Heart right ventricle (tissue), 16 donors: Measurements from ENCODE around the gene STXBP3. TPM values are rescaled to one million over a fixed set of nuclear protein-coding genes. Genes with fewer than 3 reads are reported as not detected.

ENCODE experiments used
- ATAC-seq, 8 donors: fragments of 200-7000 bp; cut with Tn5 transposase; one replicate each; pipeline ENCODE4 v1.9.1; 2020; ENCODE audit warnings: mild to moderate bottlenecking in 8 of 8, moderate library complexity in 8 of 8, moderate number of reproducible peaks in 1 of 8
- DNase-seq, 2 donors: peaks; one replicate each; pipeline ENCODE4 v3.0.0-alpha.2; 2020
- H3K27ac ChIP-seq, 10 donors: fragments of 200-600 bp; sonication (generic) in 2 of 10; one replicate each; pipeline versions ENCODE4 v1.5.0 to v1.8.0; 2020 to 2022; ENCODE audit warnings: mild to moderate bottlenecking in 3 of 10
- H3K27me3 ChIP-seq, 7 donors: fragments of 200-600 bp; one replicate each; pipeline ENCODE4 v1.8.0; 2021 to 2022; ENCODE audit warnings: mild to moderate bottlenecking in 2 of 7
- H3K36me3 ChIP-seq, 9 donors: fragments of 200-600 bp; sonication (generic) in 1 of 9; one replicate each; pipeline versions ENCODE4 v1.5.0 to v1.8.0; 2020 to 2022; ENCODE audit warnings: mild to moderate bottlenecking in 2 of 9
- H3K4me1 ChIP-seq, 9 donors: fragments of 200-600 bp; sonication (generic) in 1 of 9; one replicate each; pipeline versions ENCODE4 v1.5.0 to v1.8.0; 2020 to 2022; ENCODE audit warnings: mild to moderate bottlenecking in 4 of 9
- H3K4me3 ChIP-seq, 10 donors: fragments of 200-600 bp; sonication (generic) in 2 of 10; one replicate each; pipeline versions ENCODE4 v1.5.0 to v1.8.0; 2020 to 2022; ENCODE audit warnings: mild to moderate bottlenecking in 7 of 10, moderate library complexity in 2 of 10
- H3K9me3 ChIP-seq, 11 donors: fragments of 200-600 bp in 10 of 11; sonication (generic) in 2 of 11; one replicate each; pipeline versions ENCODE4 v1.5.0 to v1.8.0; 2013 to 2022; ENCODE audit warnings: mild to moderate bottlenecking in 2 of 11, control low read depth in 1 of 11, moderate library complexity in 1 of 11
- WGBS, 2 donors: extraction: QIAGEN DNeasy Blood & Tissue Kit; methylation state at CpG; one replicate each; pipeline ENCODE4 v1.1.7; 2013; ENCODE audit warnings: inconsistent platforms in 1 of 2; 5-methylcytosine and 5-hydroxymethylcytosine counted together
- intact Hi-C, 10 donors: fragments of 100-400 bp; cut with DNase I; formaldehyde crosslinking; loops; one replicate each; pipeline versions ENCODE4 v1.11.1 to v1.14.2; 2022
- polyA plus RNA-seq, 2 donors: library from polyadenylated mRNA; stranded (reverse); fragments of 200-250 nt; gene quantifications; one replicate each; pipeline ENCODE4 v1.2.3, GENCODE V29; 2013
- total RNA-seq, 10 donors: library from RNA; stranded (reverse); fragmentation: NEBNext Ultra II Directional in 3 of 10; extraction: Animal tissue kit (Norgen Biotek cat#: 25700) in 3 of 10; gene quantifications; one replicate each; pipeline versions ENCODE4 v1.2.1 to v1.2.4, GENCODE V29; 2021 to 2023
- TF ChIP-seq, protein P1 (sequence below), 9 donors: fragments of 200-600 bp; sonication (generic) in 2 of 9; IDR thresholded peaks; one replicate each; pipeline versions ENCODE4 v1.5.0 to v1.8.0; 2021 to 2022; ENCODE audit warnings: antibody characterized with exemption in 9 of 9, mild to moderate bottlenecking in 5 of 9, moderate library complexity in 1 of 9
- donor health status: Arrhythmogenic right ventricular cardiomyopathy.
- donor health status: ischemic (EF 13 %, LVEDD 7.1; RV severe dilation, severe dysfunction).
- donor health status: healthy with polysubstance abuse.
- donor health status: DM: no; HTN: yes; CAD: no.
- donor health status: DM: no; HTN: no; CAD: no.
- donor health status: ischemic (EF 25% LVEDD 6.9; RV normal size, moderate dysfunction).
- donor health status: ischemic (EF 25% LVEDD 5.7; RV mildly dilated, moderate dysfunction).
- donor health status: healthy.
- donor health status: DM: yes; HTN: yes; CAD: no.
- donor health status: Ischemic cardiomyopathy.
- donor health status: ischemic (EF 35%, LVEDD 5.7; RV mildly dilated, moderate dysfunction).
- donor health status: nonischemic (EF 11% LVEDD 7.7; RV severe dilation, severe dysfunction).
- donor health status: DM: yes; HTN: yes; CAD: no.
- donor health status: PGD.
- donor health status: ischemic (EF 29% LVEDD 5.4; RV normal size, mild dysfunction).
- donor health status: nonischemic (EF 23%, LVEDD 6.1; RV moderate dilation, normal function).

STXBP3 gene
- total and polyA plus RNA-seq, 12 donors, result 18.1 to 34.5 (median 22.9) TPM

DNA sequence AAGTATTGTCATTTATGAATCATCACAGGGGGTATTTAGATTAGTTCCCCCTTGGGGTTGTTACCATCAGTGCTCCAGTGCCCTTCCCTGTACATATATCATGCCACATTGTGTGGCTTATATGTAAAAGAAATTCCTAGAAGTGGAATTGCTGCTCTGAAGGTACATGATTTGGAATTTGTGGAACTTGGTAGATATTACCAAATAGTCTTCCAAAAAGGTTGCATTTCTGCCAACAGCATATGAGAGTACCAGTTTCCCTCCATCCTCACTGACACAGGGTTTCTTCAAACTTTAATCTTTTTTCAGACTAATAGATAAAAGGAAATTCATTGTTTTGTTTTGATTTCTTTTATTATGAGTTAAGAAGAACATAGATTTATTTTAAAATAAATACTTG is 69.1 kb downstream of the STXBP3 start:
- no peak for ATAC-seq
- Histone ChIP-seq H3K27me3 (no peaks in the 10 kb centered on the region), H3K4me1 (peaks cover 0 to 30% (median 14%) of the 10 kb centered on the region in 9 donors), H3K9me3 (no peaks in the 10 kb centered on the region), H3K4me3 (no peak overlapping the region), H3K36me3 (peaks cover 0 to 16% (median 0%) of the 10 kb centered on the region in 9 donors), H3K27ac (peak overlapping the region in 8 of 10 donors; percentile 63 to 86 (median 82))
- no peak for DNase-seq
- TF ChIP-seq, protein P1, sequence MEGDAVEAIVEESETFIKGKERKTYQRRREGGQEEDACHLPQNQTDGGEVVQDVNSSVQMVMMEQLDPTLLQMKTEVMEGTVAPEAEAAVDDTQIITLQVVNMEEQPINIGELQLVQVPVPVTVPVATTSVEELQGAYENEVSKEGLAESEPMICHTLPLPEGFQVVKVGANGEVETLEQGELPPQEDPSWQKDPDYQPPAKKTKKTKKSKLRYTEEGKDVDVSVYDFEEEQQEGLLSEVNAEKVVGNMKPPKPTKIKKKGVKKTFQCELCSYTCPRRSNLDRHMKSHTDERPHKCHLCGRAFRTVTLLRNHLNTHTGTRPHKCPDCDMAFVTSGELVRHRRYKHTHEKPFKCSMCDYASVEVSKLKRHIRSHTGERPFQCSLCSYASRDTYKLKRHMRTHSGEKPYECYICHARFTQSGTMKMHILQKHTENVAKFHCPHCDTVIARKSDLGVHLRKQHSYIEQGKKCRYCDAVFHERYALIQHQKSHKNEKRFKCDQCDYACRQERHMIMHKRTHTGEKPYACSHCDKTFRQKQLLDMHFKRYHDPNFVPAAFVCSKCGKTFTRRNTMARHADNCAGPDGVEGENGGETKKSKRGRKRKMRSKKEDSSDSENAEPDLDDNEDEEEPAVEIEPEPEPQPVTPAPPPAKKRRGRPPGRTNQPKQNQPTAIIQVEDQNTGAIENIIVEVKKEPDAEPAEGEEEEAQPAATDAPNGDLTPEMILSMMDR (IDR thresholded peaks at IDR 0.05), result no peak
- intact Hi-C loops, result loop anchor here in 1 of 10 donors (10.0 kb wide), 1 partner anchor 121 kb away; the partner anchor contains the start of gene PRPF38B

DNA sequence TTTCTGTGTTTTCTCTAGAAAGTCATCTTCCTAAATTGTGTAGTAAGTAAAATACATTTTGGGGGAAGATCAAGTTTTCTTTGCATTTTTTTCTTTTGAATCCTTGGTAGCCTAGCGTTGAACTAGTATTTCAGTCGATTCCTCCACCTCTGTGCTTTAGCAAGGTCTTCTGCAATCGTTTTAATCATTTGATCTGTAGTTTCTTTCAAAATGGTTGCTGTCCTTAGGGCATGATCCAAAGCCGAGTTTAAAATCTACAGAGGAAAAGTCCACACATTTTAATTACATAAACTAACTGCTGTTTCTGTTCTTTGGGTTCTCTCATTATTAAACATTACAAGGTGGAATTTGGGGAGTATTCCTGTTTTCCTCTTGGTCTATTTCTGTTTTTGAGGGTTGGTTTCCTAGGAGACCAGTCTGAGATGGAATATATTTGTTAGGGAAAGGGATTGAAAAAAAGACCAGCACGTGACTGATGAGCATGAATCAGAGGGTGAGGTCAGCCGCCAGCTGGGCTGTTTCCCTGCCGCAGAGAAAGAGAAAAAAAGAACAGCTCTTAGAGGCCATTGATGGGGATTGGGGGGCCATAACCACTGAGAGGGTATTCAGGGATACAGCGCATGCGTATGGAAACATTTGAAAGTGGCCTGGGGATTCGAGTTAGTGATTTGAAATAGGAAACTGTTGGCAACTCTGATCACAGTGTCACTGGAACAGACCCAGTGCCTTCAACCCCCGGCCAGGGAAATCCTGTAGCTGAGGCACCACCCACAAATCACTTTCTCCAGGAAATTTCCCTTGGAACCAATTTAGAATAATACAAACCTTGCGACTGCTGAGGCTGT is 69.8 kb downstream of the STXBP3 start:
- WGBS, 2 donors, result 25 to 28% methylated on average over 12 of the region's 12 CpGs
- H3K4me3 ChIP-seq, result peak overlapping the region in 9 of 10 donors; percentile 15 to 51 (median 33)
- peaks cover 0 to 10% (median 0%) of the 10 kb centered on the region in 9 donors for H3K36me3 ChIP-seq
- peak overlapping the region; percentile 28 to 86 (median 78) for H3K27ac ChIP-seq
- TF ChIP-seq, protein P1 (IDR thresholded peaks at IDR 0.05), result no peak
- intact Hi-C loops, result loop anchor here in 1 of 10 donors (10.0 kb wide), 1 partner anchor 121 kb away; the partner anchor contains the start of gene PRPF38B
- peaks cover 0 to 30% (median 14%) of the 10 kb centered on the region in 9 donors for H3K4me1 ChIP-seq
- ATAC-seq, result peak; percentile 82 to 95 (median 90)
- no peaks in the 10 kb centered on the region for H3K9me3 ChIP-seq
- no peaks in the 10 kb centered on the region for H3K27me3 ChIP-seq
- peak; percentile 52 to 82 for DNase-seq

DNA sequence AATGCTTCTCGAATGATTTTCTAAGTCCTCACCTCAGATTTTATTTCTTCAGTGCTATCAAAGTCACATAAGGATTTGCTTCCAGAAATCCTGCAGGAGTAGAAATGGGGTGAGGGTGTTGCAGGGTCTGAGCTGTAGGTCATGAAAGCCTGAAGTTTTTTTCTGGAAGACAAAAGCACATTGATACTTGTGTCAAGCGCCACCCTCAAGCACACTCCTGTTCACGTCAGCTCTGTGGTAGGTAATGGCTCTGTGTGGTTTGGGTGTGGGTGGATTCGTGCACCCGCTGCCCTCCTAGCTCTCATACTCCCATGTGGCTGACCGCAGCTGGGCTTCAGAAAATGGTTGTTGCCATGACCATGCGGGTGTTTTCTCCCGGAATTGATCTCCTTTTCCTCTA is 70.5 kb downstream of the STXBP3 start:
- intact Hi-C loops, result loop anchor here in 1 of 10 donors (10.0 kb wide), 1 partner anchor 122 kb away; the partner anchor contains the start of gene PRPF38B
- peak in 6 of 8 donors; percentile 28 to 71 (median 60) for ATAC-seq
- peak in 1 of 2 donors; percentile 31 for DNase-seq
- Histone ChIP-seq H3K27me3 (no peaks in the 10 kb centered on the region), H3K36me3 (peaks cover 0 to 3% (median 0%) of the 10 kb centered on the region in 9 donors), H3K4me1 (peaks cover 0 to 30% (median 14%) of the 10 kb centered on the region in 9 donors), H3K4me3 (peak overlapping the region in 8 of 10 donors; percentile 15 to 51 (median 34)), H3K9me3 (no peaks in the 10 kb centered on the region), H3K27ac (peak overlapping the region; percentile 28 to 86 (median 78))
- TF ChIP-seq, protein P1 (IDR thresholded peaks at IDR 0.05), result no peak
- 65 to 73% methylated on average over 8 of the region's 8 CpGs for WGBS, 2 donors

DNA sequence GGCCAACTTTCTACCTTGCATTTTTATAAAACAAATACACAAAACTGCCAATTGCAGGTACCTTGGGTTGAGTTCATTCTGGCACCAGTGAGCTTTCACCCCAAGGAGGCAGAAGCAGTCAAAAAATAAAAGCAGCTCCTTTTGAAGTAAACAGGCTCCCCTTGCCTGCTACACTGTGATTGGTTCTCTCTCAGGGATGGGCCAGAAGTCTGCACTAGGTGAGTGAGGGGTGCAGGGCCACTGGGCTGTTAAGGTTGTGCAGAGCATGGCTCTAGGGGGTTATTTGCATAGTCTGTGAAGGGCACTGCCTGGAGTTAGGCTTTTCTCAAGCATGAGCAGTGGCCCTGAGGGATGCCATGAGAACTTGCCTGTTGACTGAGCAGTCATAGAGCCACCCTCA is 71.3 kb downstream of the STXBP3 start:
- TF ChIP-seq, protein P1 (IDR thresholded peaks at IDR 0.05), result no peak
- Histone ChIP-seq H3K36me3 (no peaks in the 10 kb centered on the region), H3K27me3 (no peaks in the 10 kb centered on the region), H3K27ac (peak overlapping the region in 1 of 10 donors; percentile 86), H3K4me1 (peaks cover 0 to 30% (median 14%) of the 10 kb centered on the region in 9 donors), H3K9me3 (no peaks in the 10 kb centered on the region), H3K4me3 (no peak overlapping the region)
- intact Hi-C loops, result loop anchor here in 1 of 10 donors (10.0 kb wide), 1 partner anchor 123 kb away; the partner anchor contains the start of gene PRPF38B
- no peak for DNase-seq
- no peak for ATAC-seq
